Measurements from ENCODE around the gene DCUN1D2. TPM values are rescaled to one million over a fixed set of nuclear protein-coding genes. Genes with fewer than 3 reads are reported as not detected.

Gene DCUN1D2
- total RNA-seq, 1 donor, result 8.3 TPM

- no peak for TF ChIP-seq CTCF (IDR thresholded peaks at IDR 0.05; ENCODE audit: insufficient read depth, low read length)
- no peak overlapping the region for H3K4me3 ChIP-seq (ENCODE audit: low read depth, low read length)
- peak; percentile 47 for DNase-seq (ENCODE audit: low read depth)
Measured at GRCh38 chr13:113499936-113500335, 9.4 kb upstream of the DCUN1D2 start.

DNA sequence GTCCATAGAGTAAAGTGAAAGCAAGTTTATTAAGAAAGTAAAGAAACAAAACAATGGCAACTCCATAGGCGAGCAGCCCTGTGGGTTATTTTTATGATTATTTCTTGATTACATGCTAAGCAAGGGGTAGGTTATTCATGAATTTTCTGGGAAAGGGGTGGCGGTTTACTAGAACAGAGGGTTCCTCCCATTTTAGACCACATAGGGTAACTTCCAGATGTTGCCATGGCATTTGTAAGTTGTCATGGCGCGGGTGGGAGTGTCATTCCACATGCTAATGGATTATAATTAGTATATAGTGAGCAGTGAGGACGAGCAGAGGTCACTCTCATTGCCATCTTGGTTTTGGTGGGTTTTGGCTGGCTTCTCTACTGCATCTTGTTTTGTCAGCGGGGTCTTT is 8.4 kb upstream of the DCUN1D2 start:
- no peak for DNase-seq (ENCODE audit: low read depth)
- no peak for TF ChIP-seq CTCF (IDR thresholded peaks at IDR 0.05; ENCODE audit: insufficient read depth, low read length)
- H3K4me3 ChIP-seq (ENCODE audit: low read depth, low read length), result no peak overlapping the region

DNA sequence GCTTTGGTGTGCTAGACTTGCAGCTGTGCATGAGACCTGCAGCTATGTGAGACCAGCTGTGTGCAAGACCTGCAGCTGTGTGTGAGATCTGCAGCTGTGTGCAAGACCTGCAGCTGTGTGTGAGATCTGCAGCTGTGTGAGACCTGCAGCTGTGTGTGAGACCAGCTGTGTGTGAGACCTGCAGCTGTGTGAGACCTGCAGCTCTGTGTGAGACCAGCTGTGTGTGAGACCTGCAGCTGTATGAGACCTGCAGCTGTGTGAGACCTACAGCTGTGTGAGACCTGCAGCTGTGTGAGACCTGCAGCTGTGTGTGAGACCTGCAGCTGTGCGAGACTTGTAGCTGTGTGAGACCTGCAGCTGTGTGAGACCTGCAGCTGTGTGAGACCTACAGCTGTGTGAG is 6.7 kb upstream of the DCUN1D2 start:
- no peak overlapping the region for H3K4me3 ChIP-seq (ENCODE audit: low read depth, low read length)
- no peak for DNase-seq (ENCODE audit: low read depth)

GRCh38 chr13:113495494-113496210 is 5.1 kb upstream of the DCUN1D2 start:
- H3K4me3 ChIP-seq (ENCODE audit: low read depth, low read length), result peak overlapping the region; percentile 33
- TF ChIP-seq CTCF (IDR thresholded peaks at IDR 0.05; ENCODE audit: insufficient read depth, low read length), result no peak
- peak; percentile 16 for DNase-seq (ENCODE audit: low read depth)

More for the DNA sequence above, 6.7 kb upstream of the DCUN1D2 start:
- TF ChIP-seq CTCF (IDR thresholded peaks at IDR 0.05; ENCODE audit: insufficient read depth, low read length), result no peak

- DNase-seq (ENCODE audit: low read depth), result peak; percentile 96
- no peak for TF ChIP-seq CTCF (IDR thresholded peaks at IDR 0.05; ENCODE audit: insufficient read depth, low read length)
- H3K4me3 ChIP-seq (ENCODE audit: low read depth, low read length), result peak overlapping the region; percentile 57
Measured at GRCh38 chr13:113493315-113493951, 2.9 kb upstream of the DCUN1D2 start.

DNA sequence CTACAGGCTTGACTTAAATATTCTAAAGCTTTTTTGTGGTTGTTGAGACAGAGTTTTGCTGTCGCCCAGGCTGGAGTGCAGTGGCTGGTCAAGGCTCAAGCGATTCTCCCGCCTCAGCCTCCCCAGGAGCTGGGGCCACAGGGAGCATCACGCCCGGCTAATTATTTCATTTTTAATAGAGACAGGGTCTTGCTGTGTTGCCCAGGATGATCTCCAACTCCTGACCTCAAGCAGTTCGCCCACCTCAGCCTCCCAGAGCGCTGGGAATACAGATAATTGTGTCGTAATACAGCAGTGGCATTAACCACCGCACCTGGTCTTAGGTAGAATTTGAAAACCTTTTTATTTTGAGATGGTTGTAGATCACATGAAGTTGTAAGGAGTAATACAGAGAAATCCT is 1.5 kb upstream of the DCUN1D2 start:
- peak overlapping the region; percentile 82 for H3K4me3 ChIP-seq (ENCODE audit: low read depth, low read length)
- DNase-seq (ENCODE audit: low read depth), result no peak
- no peak for TF ChIP-seq CTCF (IDR thresholded peaks at IDR 0.05; ENCODE audit: insufficient read depth, low read length)

Data from fibroblast of the aortic adventitia (primary cell).